Panc1 (cell line): ENCODE measurements around the gene WDR86. TPM values are rescaled to one million over a fixed set of nuclear protein-coding genes. Genes with fewer than 3 reads are reported as not detected.
A peak's percentile ranks its signal among the peaks of the same experiment; 100 is the strongest.

Experiments used
- ATAC-seq: fragments of 200-7000 bp; cut with Tn5 transposase; 2 replicates; pipeline ENCODE4 v1.9.1; 2020; ENCODE audit warnings: mild to moderate bottlenecking, moderate library complexity
- BruUV-seq: library from RNA; stranded (reverse); fragments of 400-500 nt; replicated peaks from 2 replicates; lab custom pipeline; 2021; lab: Mats Ljungman, UMichigan
- CTCF ChIA-PET: fragments of 300-600 bp; sonication (Branson Sonifier 250); formaldehyde crosslinking; loops from one replicate; lab custom pipeline; 2022; ENCODE audit warnings: antibody characterized with exemption; lab: Charles Lee
- POLR2A ChIA-PET: fragments of 300-600 bp; sonication (Branson Sonifier 250); formaldehyde crosslinking; loops from one replicate; lab custom pipeline; 2022; ENCODE audit warnings: antibody characterized with exemption; lab: Charles Lee
- DNase-seq: peaks from one replicate; pipeline ENCODE4 v3.0.0-alpha.2; 2010; ENCODE audit warnings: low read depth, low spot score
- H3K27ac ChIP-seq: 2 replicates; pipeline ENCODE4 v1.5.1; 2011; ENCODE audit warnings: mild to moderate bottlenecking, low read length, inconsistent platforms
- H3K27me3 ChIP-seq: fragments of 200-500 bp; sonication (Bioruptor generic); 2 replicates; pipeline ENCODE4 v1.6.0; 2014; ENCODE audit warnings: low read length, inconsistent platforms; ENCODE audit not compliant: control insufficient read depth, insufficient read depth
- H3K36me3 ChIP-seq: fragments of 200-500 bp; sonication (Bioruptor generic); 2 replicates; pipeline ENCODE4 v1.5.1; 2014; ENCODE audit warnings: inconsistent platforms, mild to moderate bottlenecking, low read length, moderate library complexity; ENCODE audit not compliant: control insufficient read depth, insufficient read depth
- H3K4me1 ChIP-seq: 2 replicates; pipeline ENCODE4 v1.5.1; 2011; ENCODE audit warnings: inconsistent platforms, mild to moderate bottlenecking, low read length, moderate library complexity; ENCODE audit not compliant: control insufficient read depth, insufficient read depth
- H3K4me3 ChIP-seq, 2 experiments: 2 replicates each; pipeline ENCODE4 v1.5.1; 2011 to 2012; ENCODE audit warnings: low read depth in 2 of 2, low read length in 2 of 2, mild to moderate bottlenecking in 2 of 2, inconsistent platforms in 1 of 2, moderate library complexity in 1 of 2
- H3K9me3 ChIP-seq: fragments of 200-500 bp; sonication (Bioruptor generic); 2 replicates; pipeline ENCODE4 v1.5.1; 2014; ENCODE audit warnings: low read depth, mild to moderate bottlenecking, inconsistent platforms, low read length, moderate library complexity; ENCODE audit not compliant: control insufficient read depth, insufficient read depth
- CTCF ChIP-seq: fragments of 450-650 bp; IDR thresholded peaks from 2 replicates; pipeline ENCODE4 v1.5.1; 2017; ENCODE audit warnings: mild to moderate bottlenecking
- POLR2AphosphoS5 ChIP-seq: IDR thresholded peaks from 2 replicates; pipeline ENCODE4 v1.6.1; 2012; ENCODE audit warnings: mild to moderate bottlenecking, low read depth, low read length, moderate library complexity
- REST ChIP-seq, 2 experiments: IDR thresholded peaks; 2 replicates each; pipeline ENCODE4 v1.6.1; 2011 to 2012; ENCODE audit warnings: low read depth in 2 of 2, control low read depth in 1 of 2, low read length in 1 of 2, mild to moderate bottlenecking in 1 of 2, moderate library complexity in 1 of 2; ENCODE audit not compliant: insufficient read depth in 1 of 2
- SIN3A ChIP-seq: IDR thresholded peaks from 2 replicates; pipeline ENCODE4 v1.6.1; 2012; ENCODE audit warnings: low read depth, mild to moderate bottlenecking, low read length, moderate library complexity, borderline replicate concordance; ENCODE audit not compliant: insufficient read depth
- TCF7L2 ChIP-seq: IDR thresholded peaks from 2 replicates; pipeline ENCODE4 v1.6.1; 2011; ENCODE audit warnings: mild to moderate bottlenecking, low read depth, low read length, inconsistent platforms
- in situ Hi-C: cut with HindIII; loops from 2 replicates; pipeline ENCODE4 v1.10.0; 2016; ENCODE audit warnings: low sequenced_read_pairs, low pct_unique_long_range_greater_than_20kb
- intact Hi-C: fragments of 100-400 bp; cut with micrococcal nuclease; formaldehyde crosslinking; loops from one replicate; pipeline ENCODE4 v1.10.0; 2022; ENCODE audit not compliant: unreplicated experiment
- total RNA-seq: library from RNA; stranded (reverse); gene quantifications from one replicate; pipeline ENCODE4 v1.2.1, GENCODE V29; 2021; ENCODE audit not compliant: unreplicated experiment

The WDR86 gene
- total RNA-seq, 1 experiment from 2014 or later: 0.72 TPM

GRCh38 chr7:151393031-151393977, 16.5 kb downstream of the WDR86 start:
- Histone ChIP-seq H3K27me3 (no peaks in the 10 kb centered on the region), H3K27ac (no peak overlapping the region), H3K9me3 (no peaks in the 10 kb centered on the region), H3K4me1 (peaks cover 4% of the 10 kb centered on the region; the same call in 1 of the 2 replicates), H3K36me3 (no peaks in the 10 kb centered on the region), H3K4me3 (no peak overlapping the region)
- intact Hi-C loops: no loop called here
- in situ Hi-C loops: no loop called here
- ChIA-PET CTCF (no interaction called here), POLR2A (no interaction called here)
- BruUV-seq: no TSS peak
- ATAC-seq (peak; percentile 56; the same call in 1 of the 2 replicates), DNase-seq (no peak)
- TF ChIP-seq TCF7L2 (no peak), SIN3A (no peak), REST (IDR thresholded peaks at IDR 0.05; ENCODE audit: insufficient read depth in 1 of 2, low read depth in 2 of 2, low read length in 1 of 2) (no peak)

GRCh38 chr7:151392426-151392825, 17.4 kb downstream of the WDR86 start:
- Histone ChIP-seq H3K4me1 (peaks cover 4% of the 10 kb centered on the region; the same call in 1 of the 2 replicates), H3K27ac (no peak overlapping the region), H3K9me3 (no peaks in the 10 kb centered on the region), H3K27me3 (no peaks in the 10 kb centered on the region), H3K4me3 (no peak overlapping the region), H3K36me3 (no peaks in the 10 kb centered on the region)
- ChIA-PET CTCF (no interaction called here), POLR2A (no interaction called here)
- intact Hi-C loops (no loop called here), in situ Hi-C loops (no loop called here)
- DNase-seq (no peak), ATAC-seq (no peak)
- no TSS peak for BruUV-seq
- TF ChIP-seq POLR2AphosphoS5 (no peak), CTCF (no peak), REST (IDR thresholded peaks at IDR 0.05; ENCODE audit: insufficient read depth in 1 of 2, low read depth in 2 of 2, low read length in 1 of 2) (no peak), TCF7L2 (no peak), SIN3A (no peak)
